GM23338 (cell line): ENCODE results near the gene ACYP2. TPM values are rescaled to one million over a fixed set of nuclear protein-coding genes. Genes with fewer than 3 reads are reported as not detected.

ENCODE experiments used
- ATAC-seq: fragments of 200-7000 bp; cut with Tn5 transposase; 3 replicates; pipeline ENCODE4 v1.9.1; 2020
- DNase-seq: peaks from one replicate; pipeline ENCODE4 v3.0.0-alpha.2; 2015; ENCODE audit warnings: low spot score
- H2AFZ ChIP-seq: fragments of 200-600 bp; sonication (generic); 2 replicates; pipeline ENCODE4 v1.8.0; 2016; ENCODE audit warnings: antibody characterized with exemption, mild to moderate bottlenecking, moderate library complexity
- H3F3A ChIP-seq: fragments of 200-600 bp; sonication (generic); replicated peaks from 2 replicates; pipeline ENCODE4 v1.8.0; 2017; ENCODE audit warnings: antibody characterized with exemption, mixed run types, low read depth
- H3K27ac ChIP-seq: fragments of 200-600 bp; sonication (generic); 2 replicates; pipeline ENCODE4 v1.6.1; 2016; ENCODE audit warnings: low read depth
- H3K27me3 ChIP-seq: fragments of 200-600 bp; sonication (generic); 2 replicates; pipeline ENCODE4 v1.8.0; 2016; ENCODE audit warnings: mild to moderate bottlenecking, mixed run types, moderate library complexity; ENCODE audit not compliant: insufficient read depth
- H3K36me3 ChIP-seq: fragments of 200-600 bp; sonication (generic); 2 replicates; pipeline ENCODE4 v1.8.0; 2016; ENCODE audit warnings: mild to moderate bottlenecking; ENCODE audit not compliant: insufficient read depth
- H3K4me1 ChIP-seq: fragments of 200-600 bp; sonication (generic); 2 replicates; pipeline ENCODE4 v1.8.0; 2016; ENCODE audit warnings: mild to moderate bottlenecking, moderate library complexity; ENCODE audit not compliant: insufficient read depth
- H3K4me2 ChIP-seq: fragments of 200-600 bp; sonication (generic); 2 replicates; pipeline ENCODE4 v1.7.1; 2017; ENCODE audit warnings: mixed run types
- H3K4me3 ChIP-seq: fragments of 200-600 bp; sonication (generic); 2 replicates; pipeline ENCODE4 v1.6.1; 2016; ENCODE audit warnings: mixed run types
- H3K79me2 ChIP-seq: fragments of 200-600 bp; sonication (generic); replicated peaks from 2 replicates; pipeline ENCODE4 v1.8.0; 2017; ENCODE audit warnings: mild to moderate bottlenecking; ENCODE audit not compliant: insufficient read depth
- H3K9me2 ChIP-seq: fragments of 200-600 bp; sonication (generic); 2 replicates; pipeline ENCODE4 v1.8.0; 2017; ENCODE audit not compliant: insufficient read depth
- H4K20me1 ChIP-seq: fragments of 200-600 bp; sonication (generic); replicated peaks from 2 replicates; pipeline ENCODE4 v1.8.0; 2017; ENCODE audit warnings: mild to moderate bottlenecking; ENCODE audit not compliant: insufficient read depth
- H3K27ac Mint-ChIP-seq: 2 replicates; pipeline ENCODE4 v1.8.0; 2020; ENCODE audit warnings: inconsistent platforms, mild to moderate bottlenecking, moderate library complexity, mixed read lengths
- H3K27me3 Mint-ChIP-seq: 3 replicates; pipeline ENCODE4 v1.8.0; 2022; ENCODE audit warnings: low read depth, mild to moderate bottlenecking, moderate library complexity, mixed read lengths, inconsistent platforms; ENCODE audit not compliant: insufficient read depth, poor library complexity
- H3K36me3 Mint-ChIP-seq: 3 replicates; pipeline ENCODE4 v1.8.0; 2021; ENCODE audit warnings: low read depth, mild to moderate bottlenecking, inconsistent platforms, moderate library complexity, mixed read lengths
- H3K4me1 Mint-ChIP-seq: 3 replicates; pipeline ENCODE4 v1.8.0; 2020; ENCODE audit warnings: mild to moderate bottlenecking, inconsistent platforms, mixed read lengths
- H3K4me3 Mint-ChIP-seq: 3 replicates; pipeline ENCODE4 v1.8.0; 2021; ENCODE audit warnings: moderate library complexity, mild to moderate bottlenecking, inconsistent platforms, mixed read lengths
- H3K9me3 Mint-ChIP-seq: 3 replicates; pipeline ENCODE4 v1.8.0; 2020; ENCODE audit warnings: moderate library complexity, mild to moderate bottlenecking, inconsistent platforms, mixed read lengths
- CREB1 ChIP-seq: fragments of 250-450 bp; sonication (Bioruptor Pico); IDR thresholded peaks from 2 replicates; pipeline ENCODE4 v1.5.0; 2020; ENCODE audit warnings: low read depth, mild to moderate bottlenecking, moderate library complexity
- EZH2 ChIP-seq: fragments of 200-600 bp; sonication (generic); IDR thresholded peaks from one replicate; pipeline ENCODE4 v1.8.0; 2017; ENCODE audit warnings: antibody characterized with exemption, mild to moderate bottlenecking, low read depth; ENCODE audit not compliant: unreplicated experiment
- EZH2phosphoT487 ChIP-seq: fragments of 200-600 bp; sonication (generic); IDR thresholded peaks from one replicate; pipeline ENCODE4 v1.8.1; 2018; ENCODE audit warnings: antibody characterized with exemption; ENCODE audit not compliant: unreplicated experiment
- JUNB ChIP-seq: IDR thresholded peaks from one replicate; pipeline ENCODE4 v1.6.1; 2016; ENCODE audit warnings: antibody characterized with exemption; ENCODE audit not compliant: unreplicated experiment
- NANOG ChIP-seq: IDR thresholded peaks from 2 replicates; pipeline ENCODE4 v1.6.1; 2016; ENCODE audit warnings: antibody characterized with exemption, borderline replicate concordance
- POLR2AphosphoS5 ChIP-seq: IDR thresholded peaks from 2 replicates; pipeline ENCODE4 v1.6.1; 2016; ENCODE audit warnings: antibody characterized with exemption, low read depth
- STAT1 ChIP-seq: IDR thresholded peaks from one replicate; pipeline ENCODE4 v1.6.1; 2016; ENCODE audit warnings: antibody characterized with exemption; ENCODE audit not compliant: unreplicated experiment
- ZNF114 ChIP-seq: fragments of 250-450 bp; sonication (Bioruptor Pico); IDR thresholded peaks from 2 replicates; pipeline ENCODE4 v1.5.0; 2020; ENCODE audit warnings: mild to moderate bottlenecking, moderate library complexity
- ZNF331 ChIP-seq: fragments of 250-450 bp; sonication (Bioruptor Pico); IDR thresholded peaks from 2 replicates; pipeline ENCODE4 v1.5.0; 2020; ENCODE audit warnings: low read depth, mild to moderate bottlenecking, moderate library complexity
- polyA plus RNA-seq: library from polyadenylated mRNA; unstranded; fragments of >200 nt; fragmentation: Nextera tagmentation; extraction: Ambion mirVana; gene quantifications from 2 replicates; pipeline ENCODE4 v1.2.1, GENCODE V29; 2016
- total RNA-seq: library from RNA; depleted of rRNA; stranded (reverse); fragments of >200 nt; shearing (Covaris generic); gene quantifications from 2 replicates; pipeline ENCODE4 v1.2.3, GENCODE V29; 2014
- TF ChIP-seq, protein P1 (sequence below), 2 experiments: fragments of 200-600 bp in 1 of 2; sonication (generic) in 1 of 2; conservative IDR thresholded peaks; 2 replicates each; pipeline versions ENCODE4 v1.5.1 to v1.6.1; 2016 to 2017; ENCODE audit warnings: antibody characterized with exemption in 2 of 2, low read depth in 2 of 2, mild to moderate bottlenecking in 2 of 2, moderate library complexity in 1 of 2
- TF ChIP-seq, protein P2 (sequence below): IDR thresholded peaks from 2 replicates; pipeline ENCODE4 v1.6.1; 2016; ENCODE audit warnings: antibody characterized with exemption
- TF ChIP-seq, protein P3 (sequence below): fragments of 250-450 bp; sonication (Bioruptor Pico); IDR thresholded peaks from 2 replicates; pipeline ENCODE4 v1.5.0; 2020; ENCODE audit warnings: mild to moderate bottlenecking, moderate library complexity
- TF ChIP-seq, protein P4 (sequence below): IDR thresholded peaks from one replicate; pipeline ENCODE4 v1.6.1; 2018; ENCODE audit warnings: antibody characterized with exemption; ENCODE audit not compliant: unreplicated experiment

Gene ACYP2
- total and polyA plus RNA-seq, 2 experiments from 2014 or later = 2.3 to 15.5 TPM

DNA sequence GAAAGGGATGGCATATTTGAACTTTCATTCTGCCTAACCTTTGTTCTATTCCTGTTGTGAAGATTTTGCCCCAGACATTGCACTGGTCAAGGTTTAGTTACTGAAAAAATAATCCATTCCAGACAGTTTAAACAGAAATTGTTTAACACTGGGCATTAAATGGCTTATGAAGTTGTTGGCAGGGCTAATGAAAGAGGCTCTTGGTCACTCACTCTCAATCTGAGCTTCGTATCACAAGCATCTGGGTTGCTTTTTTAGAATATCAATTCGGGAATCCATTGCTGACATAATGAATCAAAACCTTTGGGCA is 8.0 kb upstream of the ACYP2 start:
- no peak overlapping the region for H3K27ac ChIP-seq
- TF ChIP-seq STAT1 (no peak), EZH2phosphoT487 (no peak), ZNF331 (CRISPR knock-in tag) (no peak), NANOG (no peak), ZNF114 (CRISPR knock-in tag) (no peak), POLR2AphosphoS5 (no peak), CREB1 (CRISPR knock-in tag) (no peak), JUNB (no peak), EZH2 (no peak)
- TF ChIP-seq, protein P1, sequence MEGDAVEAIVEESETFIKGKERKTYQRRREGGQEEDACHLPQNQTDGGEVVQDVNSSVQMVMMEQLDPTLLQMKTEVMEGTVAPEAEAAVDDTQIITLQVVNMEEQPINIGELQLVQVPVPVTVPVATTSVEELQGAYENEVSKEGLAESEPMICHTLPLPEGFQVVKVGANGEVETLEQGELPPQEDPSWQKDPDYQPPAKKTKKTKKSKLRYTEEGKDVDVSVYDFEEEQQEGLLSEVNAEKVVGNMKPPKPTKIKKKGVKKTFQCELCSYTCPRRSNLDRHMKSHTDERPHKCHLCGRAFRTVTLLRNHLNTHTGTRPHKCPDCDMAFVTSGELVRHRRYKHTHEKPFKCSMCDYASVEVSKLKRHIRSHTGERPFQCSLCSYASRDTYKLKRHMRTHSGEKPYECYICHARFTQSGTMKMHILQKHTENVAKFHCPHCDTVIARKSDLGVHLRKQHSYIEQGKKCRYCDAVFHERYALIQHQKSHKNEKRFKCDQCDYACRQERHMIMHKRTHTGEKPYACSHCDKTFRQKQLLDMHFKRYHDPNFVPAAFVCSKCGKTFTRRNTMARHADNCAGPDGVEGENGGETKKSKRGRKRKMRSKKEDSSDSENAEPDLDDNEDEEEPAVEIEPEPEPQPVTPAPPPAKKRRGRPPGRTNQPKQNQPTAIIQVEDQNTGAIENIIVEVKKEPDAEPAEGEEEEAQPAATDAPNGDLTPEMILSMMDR (conservative IDR thresholded peaks at IDR 0.05; ENCODE audit: low read depth in 2 of 2) = no peak
- TF ChIP-seq, protein P2, sequence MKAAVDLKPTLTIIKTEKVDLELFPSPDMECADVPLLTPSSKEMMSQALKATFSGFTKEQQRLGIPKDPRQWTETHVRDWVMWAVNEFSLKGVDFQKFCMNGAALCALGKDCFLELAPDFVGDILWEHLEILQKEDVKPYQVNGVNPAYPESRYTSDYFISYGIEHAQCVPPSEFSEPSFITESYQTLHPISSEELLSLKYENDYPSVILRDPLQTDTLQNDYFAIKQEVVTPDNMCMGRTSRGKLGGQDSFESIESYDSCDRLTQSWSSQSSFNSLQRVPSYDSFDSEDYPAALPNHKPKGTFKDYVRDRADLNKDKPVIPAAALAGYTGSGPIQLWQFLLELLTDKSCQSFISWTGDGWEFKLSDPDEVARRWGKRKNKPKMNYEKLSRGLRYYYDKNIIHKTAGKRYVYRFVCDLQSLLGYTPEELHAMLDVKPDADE = no peak
- TF ChIP-seq, protein P3, sequence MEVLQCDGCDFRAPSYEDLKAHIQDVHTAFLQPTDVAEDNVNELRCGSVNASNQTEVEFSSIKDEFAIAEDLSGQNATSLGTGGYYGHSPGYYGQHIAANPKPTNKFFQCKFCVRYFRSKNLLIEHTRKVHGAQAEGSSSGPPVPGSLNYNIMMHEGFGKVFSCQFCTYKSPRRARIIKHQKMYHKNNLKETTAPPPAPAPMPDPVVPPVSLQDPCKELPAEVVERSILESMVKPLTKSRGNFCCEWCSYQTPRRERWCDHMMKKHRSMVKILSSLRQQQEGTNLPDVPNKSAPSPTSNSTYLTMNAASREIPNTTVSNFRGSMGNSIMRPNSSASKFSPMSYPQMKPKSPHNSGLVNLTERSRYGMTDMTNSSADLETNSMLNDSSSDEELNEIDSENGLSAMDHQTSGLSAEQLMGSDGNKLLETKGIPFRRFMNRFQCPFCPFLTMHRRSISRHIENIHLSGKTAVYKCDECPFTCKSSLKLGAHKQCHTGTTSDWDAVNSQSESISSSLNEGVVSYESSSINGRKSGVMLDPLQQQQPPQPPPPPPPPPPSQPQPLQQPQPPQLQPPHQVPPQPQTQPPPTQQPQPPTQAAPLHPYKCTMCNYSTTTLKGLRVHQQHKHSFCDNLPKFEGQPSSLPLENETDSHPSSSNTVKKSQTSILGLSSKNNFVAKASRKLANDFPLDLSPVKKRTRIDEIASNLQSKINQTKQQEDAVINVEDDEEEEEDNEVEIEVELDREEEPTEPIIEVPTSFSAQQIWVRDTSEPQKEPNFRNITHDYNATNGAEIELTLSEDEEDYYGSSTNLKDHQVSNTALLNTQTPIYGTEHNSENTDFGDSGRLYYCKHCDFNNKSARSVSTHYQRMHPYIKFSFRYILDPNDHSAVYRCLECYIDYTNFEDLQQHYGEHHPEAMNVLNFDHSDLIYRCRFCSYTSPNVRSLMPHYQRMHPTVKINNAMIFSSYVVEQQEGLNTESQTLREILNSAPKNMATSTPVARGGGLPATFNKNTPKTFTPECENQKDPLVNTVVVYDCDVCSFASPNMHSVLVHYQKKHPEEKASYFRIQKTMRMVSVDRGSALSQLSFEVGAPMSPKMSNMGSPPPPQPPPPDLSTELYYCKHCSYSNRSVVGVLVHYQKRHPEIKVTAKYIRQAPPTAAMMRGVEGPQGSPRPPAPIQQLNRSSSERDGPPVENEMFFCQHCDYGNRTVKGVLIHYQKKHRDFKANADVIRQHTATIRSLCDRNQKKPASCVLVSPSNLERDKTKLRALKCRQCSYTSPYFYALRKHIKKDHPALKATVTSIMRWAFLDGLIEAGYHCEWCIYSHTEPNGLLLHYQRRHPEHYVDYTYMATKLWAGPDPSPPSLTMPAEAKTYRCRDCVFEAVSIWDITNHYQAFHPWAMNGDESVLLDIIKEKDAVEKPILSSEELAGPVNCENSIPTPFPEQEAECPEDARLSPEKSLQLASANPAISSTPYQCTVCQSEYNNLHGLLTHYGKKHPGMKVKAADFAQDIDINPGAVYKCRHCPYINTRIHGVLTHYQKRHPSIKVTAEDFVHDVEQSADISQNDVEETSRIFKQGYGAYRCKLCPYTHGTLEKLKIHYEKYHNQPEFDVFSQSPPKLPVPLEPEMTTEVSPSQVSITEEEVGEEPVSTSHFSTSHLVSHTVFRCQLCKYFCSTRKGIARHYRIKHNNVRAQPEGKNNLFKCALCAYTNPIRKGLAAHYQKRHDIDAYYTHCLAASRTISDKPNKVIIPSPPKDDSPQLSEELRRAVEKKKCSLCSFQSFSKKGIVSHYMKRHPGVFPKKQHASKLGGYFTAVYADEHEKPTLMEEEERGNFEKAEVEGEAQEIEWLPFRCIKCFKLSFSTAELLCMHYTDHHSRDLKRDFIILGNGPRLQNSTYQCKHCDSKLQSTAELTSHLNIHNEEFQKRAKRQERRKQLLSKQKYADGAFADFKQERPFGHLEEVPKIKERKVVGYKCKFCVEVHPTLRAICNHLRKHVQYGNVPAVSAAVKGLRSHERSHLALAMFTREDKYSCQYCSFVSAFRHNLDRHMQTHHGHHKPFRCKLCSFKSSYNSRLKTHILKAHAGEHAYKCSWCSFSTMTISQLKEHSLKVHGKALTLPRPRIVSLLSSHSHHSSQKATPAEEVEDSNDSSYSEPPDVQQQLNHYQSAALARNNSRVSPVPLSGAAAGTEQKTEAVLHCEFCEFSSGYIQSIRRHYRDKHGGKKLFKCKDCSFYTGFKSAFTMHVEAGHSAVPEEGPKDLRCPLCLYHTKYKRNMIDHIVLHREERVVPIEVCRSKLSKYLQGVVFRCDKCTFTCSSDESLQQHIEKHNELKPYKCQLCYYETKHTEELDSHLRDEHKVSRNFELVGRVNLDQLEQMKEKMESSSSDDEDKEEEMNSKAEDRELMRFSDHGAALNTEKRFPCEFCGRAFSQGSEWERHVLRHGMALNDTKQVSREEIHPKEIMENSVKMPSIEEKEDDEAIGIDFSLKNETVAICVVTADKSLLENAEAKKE (CRISPR knock-in tag) = no peak
- TF ChIP-seq, protein P4, sequence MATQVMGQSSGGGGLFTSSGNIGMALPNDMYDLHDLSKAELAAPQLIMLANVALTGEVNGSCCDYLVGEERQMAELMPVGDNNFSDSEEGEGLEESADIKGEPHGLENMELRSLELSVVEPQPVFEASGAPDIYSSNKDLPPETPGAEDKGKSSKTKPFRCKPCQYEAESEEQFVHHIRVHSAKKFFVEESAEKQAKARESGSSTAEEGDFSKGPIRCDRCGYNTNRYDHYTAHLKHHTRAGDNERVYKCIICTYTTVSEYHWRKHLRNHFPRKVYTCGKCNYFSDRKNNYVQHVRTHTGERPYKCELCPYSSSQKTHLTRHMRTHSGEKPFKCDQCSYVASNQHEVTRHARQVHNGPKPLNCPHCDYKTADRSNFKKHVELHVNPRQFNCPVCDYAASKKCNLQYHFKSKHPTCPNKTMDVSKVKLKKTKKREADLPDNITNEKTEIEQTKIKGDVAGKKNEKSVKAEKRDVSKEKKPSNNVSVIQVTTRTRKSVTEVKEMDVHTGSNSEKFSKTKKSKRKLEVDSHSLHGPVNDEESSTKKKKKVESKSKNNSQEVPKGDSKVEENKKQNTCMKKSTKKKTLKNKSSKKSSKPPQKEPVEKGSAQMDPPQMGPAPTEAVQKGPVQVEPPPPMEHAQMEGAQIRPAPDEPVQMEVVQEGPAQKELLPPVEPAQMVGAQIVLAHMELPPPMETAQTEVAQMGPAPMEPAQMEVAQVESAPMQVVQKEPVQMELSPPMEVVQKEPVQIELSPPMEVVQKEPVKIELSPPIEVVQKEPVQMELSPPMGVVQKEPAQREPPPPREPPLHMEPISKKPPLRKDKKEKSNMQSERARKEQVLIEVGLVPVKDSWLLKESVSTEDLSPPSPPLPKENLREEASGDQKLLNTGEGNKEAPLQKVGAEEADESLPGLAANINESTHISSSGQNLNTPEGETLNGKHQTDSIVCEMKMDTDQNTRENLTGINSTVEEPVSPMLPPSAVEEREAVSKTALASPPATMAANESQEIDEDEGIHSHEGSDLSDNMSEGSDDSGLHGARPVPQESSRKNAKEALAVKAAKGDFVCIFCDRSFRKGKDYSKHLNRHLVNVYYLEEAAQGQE = no peak

More for the DNA sequence above, 8.0 kb upstream of the ACYP2 start:
- ATAC-seq (no peak), DNase-seq (no peak)
- Mint-ChIP-seq H3K4me1 (peaks cover 8% of the 10 kb centered on the region; the same call in 2 of the 3 replicates), H3K4me3 (no peak overlapping the region), H3K27me3 (peaks cover 1% of the 10 kb centered on the region), H3K36me3 (no peaks in the 10 kb centered on the region), H3K9me3 (no peaks in the 10 kb centered on the region), H3K27ac (no peak overlapping the region)
- Histone ChIP-seq H3F3A (no peaks in the 10 kb centered on the region), H3K9me2 (no peaks in the 10 kb centered on the region), H3K4me2 (no peak overlapping the region), H4K20me1 (no peaks in the 10 kb centered on the region), H3K36me3 (no peaks in the 10 kb centered on the region), H3K4me3 (no peak overlapping the region), H3K4me1 (no peaks in the 10 kb centered on the region), H3K27me3 (no peaks in the 10 kb centered on the region), H3K79me2 (no peaks in the 10 kb centered on the region), H2AFZ (no peak overlapping the region)
